ENCODE measurements around the gene BCL2L13. TPM values are rescaled to one million over a fixed set of nuclear protein-coding genes. Genes with fewer than 3 reads are reported as not detected.

BCL2L13 gene
- total RNA-seq, 4 donors from 2014 or later, result 59.7 to 85.7 (median 64.8) TPM

- DNase-seq (ENCODE audit: low spot score), result no peak
- ATAC-seq (ENCODE audit: low FRiP score), result no peak
- TF ChIP-seq CTCF (IDR thresholded peaks at IDR 0.05), result no peak
These were observed 131.9 kb downstream of the BCL2L13 start for GRCh38 chr22:17770180-17771077.

GRCh38 chr22:17772249-17772957 is 133.8 kb downstream of the BCL2L13 start:
- TF ChIP-seq CTCF (IDR thresholded peaks at IDR 0.05), result no peak
- DNase-seq (ENCODE audit: low spot score) (no peak), ATAC-seq (ENCODE audit: low FRiP score) (no peak)

GRCh38 chr22:17772958-17773605 is 134.5 kb downstream of the BCL2L13 start:
- no peak for ATAC-seq (ENCODE audit: low FRiP score)
- no peak for DNase-seq (ENCODE audit: low spot score)
- no peak for TF ChIP-seq CTCF (IDR thresholded peaks at IDR 0.05)

GRCh38 chr22:17773606-17774205 is 135.1 kb downstream of the BCL2L13 start:
- DNase-seq (ENCODE audit: low spot score), result no peak
- peak; percentile 60 for ATAC-seq (ENCODE audit: low FRiP score)
- no peak for TF ChIP-seq CTCF (IDR thresholded peaks at IDR 0.05)

GRCh38 chr22:17774206-17774925 is 135.8 kb downstream of the BCL2L13 start, which contains the start of gene BID:
TSS of gene BID (minus strand) at chr22:17774469. CDS start at chr22:17750116, 24,353 bp downstream.
- no peak for DNase-seq (ENCODE audit: low spot score)
- peak; percentile 63 for ATAC-seq (ENCODE audit: low FRiP score)
- no peak for TF ChIP-seq CTCF (IDR thresholded peaks at IDR 0.05)
